HL-60 (cell line): ENCODE measurements around the gene NAALADL2.

Experiments used
- DNase-seq, 2 experiments: peaks; one replicate each; pipeline ENCODE4 v3.0.0-alpha.2; 2010 to 2020; ENCODE audit warnings: low read depth in 1 of 2, low spot score in 1 of 2
- H3K27ac ChIP-seq: fragments of 250-450 bp; sonication (Bioruptor Pico); replicated peaks from 2 replicates; pipeline ENCODE4 v1.5.1; 2020; ENCODE audit warnings: mild to moderate bottlenecking, moderate library complexity
- H3K27me3 ChIP-seq: fragments of 250-450 bp; sonication (Bioruptor Pico); 2 replicates; pipeline ENCODE4 v1.5.1; 2021; ENCODE audit warnings: mild to moderate bottlenecking, moderate library complexity; ENCODE audit not compliant: insufficient read depth, poor library complexity, severe bottlenecking
- H3K4me3 ChIP-seq: replicated peaks from 2 replicates; pipeline ENCODE4 v1.5.1; 2011; ENCODE audit warnings: mild to moderate bottlenecking, control low read depth, low read length; ENCODE audit not compliant: insufficient read depth
- CTCF ChIP-seq: IDR thresholded peaks from one replicate; pipeline ENCODE4 v1.5.1; 2011; ENCODE audit warnings: low read length, control low read depth, inconsistent platforms; ENCODE audit not compliant: insufficient read depth
- GABPA ChIP-seq: IDR thresholded peaks from 2 replicates; pipeline ENCODE4 v1.6.1; 2012; ENCODE audit warnings: low read depth
- POLR2AphosphoS5 ChIP-seq: IDR thresholded peaks from 2 replicates; pipeline ENCODE4 v1.6.1; 2012; ENCODE audit warnings: low read depth
- SPI1 ChIP-seq: IDR thresholded peaks from 2 replicates; pipeline ENCODE4 v1.6.1; 2012; ENCODE audit warnings: low read depth, mild to moderate bottlenecking, borderline replicate concordance
- TF ChIP-seq, protein P1 (sequence below): IDR thresholded peaks from 2 replicates; pipeline ENCODE4 v1.6.1; 2012; ENCODE audit warnings: low read depth; ENCODE audit not compliant: insufficient replicate concordance

The NAALADL2 gene

DNA sequence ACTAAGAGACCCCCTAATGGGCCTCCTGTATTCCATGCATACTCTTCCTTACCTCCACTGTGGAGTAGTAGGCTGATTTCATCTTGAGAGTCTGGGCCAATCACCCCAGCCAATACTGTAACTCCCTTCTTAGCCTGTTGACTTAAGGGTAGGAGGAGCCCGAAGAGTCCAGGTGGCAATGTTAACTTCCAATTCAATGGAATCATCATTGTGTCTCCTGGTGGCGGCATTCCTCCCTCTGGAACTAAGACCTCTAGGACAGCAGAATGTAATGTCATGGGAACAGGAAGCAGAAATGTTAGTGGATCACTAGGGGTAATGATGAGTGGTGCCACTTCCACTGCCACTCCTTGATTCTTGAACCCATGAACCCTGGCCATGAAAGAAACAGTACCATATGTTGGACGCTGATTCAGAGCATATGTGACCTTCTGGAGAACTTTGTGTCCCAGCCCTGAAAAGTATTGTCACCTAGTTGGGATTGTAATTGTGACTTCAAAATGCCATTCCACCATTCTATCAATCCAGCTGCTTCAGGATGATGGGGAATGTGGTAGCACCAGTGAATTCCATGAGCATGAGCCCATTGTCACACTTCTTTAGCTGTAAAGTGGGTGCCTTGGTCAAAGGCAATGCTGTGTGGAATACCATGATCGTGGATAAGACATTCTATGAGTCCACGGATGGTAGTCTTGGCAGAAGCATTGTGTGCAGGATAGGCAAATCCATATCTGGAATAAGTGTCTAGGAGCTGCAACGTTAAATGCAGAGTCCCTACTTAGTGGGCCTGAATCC, 24.9 kb downstream of the NAALADL2 start:
- no peak overlapping the region for H3K4me3 ChIP-seq
- no peak overlapping the region for H3K27ac ChIP-seq
- H3K27me3 ChIP-seq: no peaks in the 10 kb centered on the region
- DNase-seq: no peak
- no peak for TF ChIP-seq POLR2AphosphoS5
- no peak for TF ChIP-seq CTCF
- TF ChIP-seq SPI1: no peak
- no peak for TF ChIP-seq GABPA
- TF ChIP-seq, protein P1, sequence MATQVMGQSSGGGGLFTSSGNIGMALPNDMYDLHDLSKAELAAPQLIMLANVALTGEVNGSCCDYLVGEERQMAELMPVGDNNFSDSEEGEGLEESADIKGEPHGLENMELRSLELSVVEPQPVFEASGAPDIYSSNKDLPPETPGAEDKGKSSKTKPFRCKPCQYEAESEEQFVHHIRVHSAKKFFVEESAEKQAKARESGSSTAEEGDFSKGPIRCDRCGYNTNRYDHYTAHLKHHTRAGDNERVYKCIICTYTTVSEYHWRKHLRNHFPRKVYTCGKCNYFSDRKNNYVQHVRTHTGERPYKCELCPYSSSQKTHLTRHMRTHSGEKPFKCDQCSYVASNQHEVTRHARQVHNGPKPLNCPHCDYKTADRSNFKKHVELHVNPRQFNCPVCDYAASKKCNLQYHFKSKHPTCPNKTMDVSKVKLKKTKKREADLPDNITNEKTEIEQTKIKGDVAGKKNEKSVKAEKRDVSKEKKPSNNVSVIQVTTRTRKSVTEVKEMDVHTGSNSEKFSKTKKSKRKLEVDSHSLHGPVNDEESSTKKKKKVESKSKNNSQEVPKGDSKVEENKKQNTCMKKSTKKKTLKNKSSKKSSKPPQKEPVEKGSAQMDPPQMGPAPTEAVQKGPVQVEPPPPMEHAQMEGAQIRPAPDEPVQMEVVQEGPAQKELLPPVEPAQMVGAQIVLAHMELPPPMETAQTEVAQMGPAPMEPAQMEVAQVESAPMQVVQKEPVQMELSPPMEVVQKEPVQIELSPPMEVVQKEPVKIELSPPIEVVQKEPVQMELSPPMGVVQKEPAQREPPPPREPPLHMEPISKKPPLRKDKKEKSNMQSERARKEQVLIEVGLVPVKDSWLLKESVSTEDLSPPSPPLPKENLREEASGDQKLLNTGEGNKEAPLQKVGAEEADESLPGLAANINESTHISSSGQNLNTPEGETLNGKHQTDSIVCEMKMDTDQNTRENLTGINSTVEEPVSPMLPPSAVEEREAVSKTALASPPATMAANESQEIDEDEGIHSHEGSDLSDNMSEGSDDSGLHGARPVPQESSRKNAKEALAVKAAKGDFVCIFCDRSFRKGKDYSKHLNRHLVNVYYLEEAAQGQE: no peak

GRCh38 chr3:174884776-174885568, 25.8 kb downstream of the NAALADL2 start:
- no peak for TF ChIP-seq CTCF
- TF ChIP-seq GABPA: no peak
- TF ChIP-seq, protein P1: no peak
- TF ChIP-seq SPI1: no peak
- TF ChIP-seq POLR2AphosphoS5: no peak
- Histone ChIP-seq H3K27ac (no peak overlapping the region), H3K4me3 (no peak overlapping the region), H3K27me3 (no peaks in the 10 kb centered on the region)
- no peak for DNase-seq

DNA sequence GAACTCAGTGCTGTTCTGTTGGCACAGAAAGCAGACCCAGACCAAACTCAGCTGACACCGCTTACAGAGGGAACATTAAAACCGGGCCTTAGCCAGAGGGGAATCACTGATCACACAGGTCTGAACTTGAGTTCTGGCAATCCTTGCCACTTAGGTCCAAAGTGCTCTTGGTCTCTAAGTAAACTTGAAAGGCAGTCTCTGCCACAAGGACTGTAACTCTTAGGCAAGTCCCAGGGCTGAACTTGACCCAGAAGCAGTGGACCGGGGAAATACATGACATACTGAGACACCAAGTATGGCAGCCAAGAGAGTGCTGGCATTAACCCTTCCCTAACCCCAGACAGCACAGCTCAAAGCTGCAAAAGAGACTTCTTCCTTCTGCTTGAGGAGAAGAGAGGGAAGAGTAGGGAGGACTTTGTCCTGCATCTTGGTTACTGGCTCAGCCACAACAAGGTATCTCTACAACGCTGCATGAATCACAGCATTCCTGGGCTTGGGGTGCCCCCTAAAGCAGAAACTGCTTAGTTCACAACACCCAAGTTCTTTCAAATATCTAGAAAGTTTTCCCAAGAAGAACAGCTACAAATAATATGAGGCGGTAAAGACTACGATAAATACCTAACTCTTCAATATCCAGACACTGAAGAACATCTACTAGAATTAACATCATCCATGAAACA, 32.5 kb downstream of the NAALADL2 start:
- DNase-seq: no peak
- Histone ChIP-seq H3K27me3 (no peaks in the 10 kb centered on the region), H3K27ac (no peak overlapping the region), H3K4me3 (no peak overlapping the region)
- no peak for TF ChIP-seq SPI1
- no peak for TF ChIP-seq CTCF
- TF ChIP-seq, protein P1: no peak
- no peak for TF ChIP-seq GABPA
- no peak for TF ChIP-seq POLR2AphosphoS5
